ENCODE results near the gene ARHGAP18.

ARHGAP18 gene

GRCh38 chr6:129662980-129663431 is 47.0 kb downstream of the ARHGAP18 start:
- DNase-seq = no peak

DNA sequence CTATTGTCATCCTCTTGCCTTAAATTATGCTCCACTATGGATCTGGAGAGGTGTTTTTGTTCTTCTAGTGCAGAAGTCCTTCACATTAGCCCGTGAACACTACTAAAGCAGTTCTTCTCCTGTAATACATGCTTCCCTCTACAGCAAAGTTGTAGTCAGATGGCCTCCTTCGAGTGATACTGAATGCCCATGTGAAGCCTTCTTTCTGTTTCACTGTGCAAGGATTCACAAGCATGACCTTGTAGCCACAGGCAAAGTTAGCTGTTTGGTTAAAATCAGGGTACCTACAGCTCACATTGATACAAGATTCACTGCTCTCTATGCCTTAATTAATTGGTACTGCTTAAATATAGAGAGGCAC is 47.6 kb downstream of the ARHGAP18 start:
- DNase-seq = no peak

DNA sequence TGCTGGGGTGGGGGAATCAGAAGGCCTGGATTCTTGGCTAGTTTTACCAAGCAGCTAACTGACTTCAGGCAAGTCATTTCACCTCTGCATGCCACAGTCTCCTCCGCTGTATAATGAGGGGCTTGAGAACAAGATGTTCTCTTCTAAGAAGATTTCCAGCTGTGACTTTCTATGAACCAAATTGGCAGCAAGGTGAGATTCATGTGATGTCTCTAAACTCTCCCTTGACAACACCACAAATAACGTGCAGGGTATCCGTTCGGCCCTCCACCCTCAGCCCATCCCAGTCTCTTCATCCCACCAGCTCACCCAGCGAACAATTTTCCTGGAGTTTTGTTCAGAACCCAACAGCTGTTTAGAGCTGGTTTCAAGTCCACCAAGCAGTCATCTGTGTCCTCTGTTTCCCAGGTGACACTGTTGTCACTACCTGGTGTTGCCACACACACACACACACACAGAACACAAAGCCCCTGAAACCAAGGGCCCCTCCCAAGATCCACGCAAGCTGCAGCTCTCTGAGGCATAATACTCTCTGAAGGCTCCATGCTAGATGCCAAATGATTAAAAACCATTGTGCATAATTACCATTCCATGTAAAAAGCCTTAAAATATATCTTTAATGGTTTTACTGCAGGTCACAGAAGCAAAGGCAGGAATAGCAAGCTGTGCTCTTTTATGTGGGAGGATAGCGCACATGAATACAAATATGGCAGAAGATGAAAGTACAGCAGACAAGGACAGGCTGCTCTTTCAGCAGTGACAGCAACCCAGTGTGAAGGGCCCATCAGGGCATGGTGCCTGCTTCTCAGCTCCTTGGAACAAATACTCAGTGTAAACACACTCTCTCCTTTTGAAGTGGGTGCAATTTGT is 48.2 kb downstream of the ARHGAP18 start:
- no peak for DNase-seq

DNA sequence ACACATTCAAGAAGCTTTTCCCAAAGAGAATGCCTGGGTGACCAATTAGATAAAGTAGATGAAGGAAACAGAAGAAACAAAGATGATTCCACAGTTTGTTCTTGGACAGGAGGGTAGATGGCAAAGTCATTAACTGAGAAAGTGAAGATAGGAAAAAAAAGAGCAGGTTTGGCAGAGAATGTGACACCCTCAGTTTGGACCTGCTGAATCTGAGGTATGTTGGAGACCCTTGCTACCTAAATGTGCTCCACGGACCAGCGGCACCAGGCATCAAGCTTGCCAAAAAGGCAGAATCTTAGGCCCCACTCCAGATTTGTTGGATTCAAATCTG is 49.7 kb downstream of the ARHGAP18 start:
- DNase-seq = no peak

GRCh38 chr6:129659590-129660345 is 50.2 kb downstream of the ARHGAP18 start:
- DNase-seq = no peak

DNA sequence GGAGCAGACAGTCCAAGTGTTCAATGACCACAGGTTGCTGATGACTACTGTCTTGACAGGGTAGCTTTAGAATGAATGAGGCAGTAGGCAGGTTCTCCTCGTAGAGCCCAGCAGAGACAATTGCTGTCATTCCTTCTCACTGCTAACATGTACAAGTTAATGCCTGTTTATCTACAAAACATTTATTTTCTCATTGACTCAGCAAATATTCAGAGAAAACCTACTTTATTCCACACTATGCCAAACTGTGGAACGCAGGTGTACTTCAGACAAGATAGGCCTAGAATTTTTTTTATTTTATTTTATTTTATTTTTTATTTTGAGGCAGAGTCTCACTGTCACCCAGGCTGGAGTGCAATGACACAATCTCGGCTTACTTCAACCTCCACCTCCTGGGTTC is 50.8 kb downstream of the ARHGAP18 start:
- DNase-seq = no peak

DNA sequence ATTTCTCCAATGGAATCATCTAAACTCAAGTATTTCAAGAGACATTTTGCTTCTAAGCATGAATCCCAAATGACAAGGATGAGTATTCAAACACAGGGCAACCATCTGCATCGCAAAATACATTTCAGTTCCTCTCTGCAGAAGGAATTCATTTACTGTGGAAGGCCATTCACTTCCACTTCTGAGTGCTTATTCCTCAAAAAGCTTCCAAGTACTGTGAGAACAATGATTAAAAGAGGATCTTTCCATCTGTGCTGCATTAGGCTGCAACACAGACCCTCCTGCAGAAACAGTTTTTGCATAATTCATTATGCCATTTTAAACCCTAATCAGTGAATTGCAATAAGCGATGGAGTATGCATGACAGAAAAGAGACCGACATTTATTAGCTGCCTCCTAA is 52.5 kb downstream of the ARHGAP18 start:
- no peak for DNase-seq

DNA sequence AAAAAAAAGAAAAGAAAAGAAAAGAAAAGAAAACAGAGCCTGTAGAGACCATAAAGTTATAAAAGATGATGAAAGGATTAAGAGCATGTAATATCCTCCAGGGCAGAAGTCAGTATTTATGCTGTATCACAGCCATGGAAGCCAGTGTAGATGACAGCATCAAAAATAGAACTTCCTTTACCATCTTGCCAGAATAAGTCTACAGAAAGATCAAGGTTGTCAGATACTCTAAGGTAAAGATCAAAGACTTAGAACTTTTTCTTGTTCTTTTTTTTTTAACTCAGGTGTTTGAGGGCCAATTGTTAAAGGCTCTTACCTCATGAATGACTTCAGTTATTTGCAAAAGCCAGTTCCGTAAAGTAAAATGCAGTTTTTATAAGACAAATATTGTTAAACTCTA is 54.6 kb downstream of the ARHGAP18 start:
- DNase-seq = no peak

GRCh38 chr6:129653746-129654145 is 56.2 kb downstream of the ARHGAP18 start:
- DNase-seq = no peak

DNA sequence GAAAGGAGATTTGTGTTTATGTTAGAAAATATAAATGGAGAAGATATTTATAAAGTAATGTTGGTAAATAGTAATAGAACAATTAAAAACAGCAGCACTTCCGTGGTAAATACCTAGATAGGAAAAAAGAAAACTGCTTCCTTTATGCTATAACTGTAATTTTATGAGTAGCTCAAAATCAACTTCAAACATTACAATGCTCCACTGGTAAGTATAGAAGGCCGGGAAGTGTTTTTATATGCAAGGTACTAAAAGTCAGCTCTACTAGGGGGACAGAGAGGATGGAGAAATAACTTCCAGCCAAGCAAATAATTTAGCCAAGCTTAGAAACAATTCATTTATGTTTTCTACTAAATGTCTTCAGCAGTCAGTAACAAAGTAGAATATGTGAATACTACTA is 56.7 kb downstream of the ARHGAP18 start:
- DNase-seq = no peak

DNA sequence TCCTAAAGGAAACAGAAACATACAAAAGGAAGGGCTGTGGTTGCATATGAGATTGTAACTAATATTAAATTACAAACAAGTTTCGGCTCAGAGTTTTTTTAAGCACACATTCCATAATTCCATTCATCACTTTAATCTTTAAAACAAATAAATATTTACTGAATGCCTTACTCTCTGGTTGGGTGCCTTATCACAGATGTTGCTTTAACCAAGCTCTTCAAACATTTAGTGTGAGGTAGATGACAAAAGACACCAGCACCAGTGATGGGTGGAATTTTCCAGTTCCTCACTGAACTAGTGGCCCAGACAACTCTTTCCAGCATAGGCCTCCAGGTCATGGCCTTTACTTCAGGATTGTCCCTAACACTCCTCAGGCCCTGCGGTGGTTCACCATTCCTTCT is 58.7 kb downstream of the ARHGAP18 start:
- no peak for DNase-seq

- DNase-seq = no peak
Observed at GRCh38 chr6:129648819-129649491, 61.0 kb downstream of the ARHGAP18 start.

DNA sequence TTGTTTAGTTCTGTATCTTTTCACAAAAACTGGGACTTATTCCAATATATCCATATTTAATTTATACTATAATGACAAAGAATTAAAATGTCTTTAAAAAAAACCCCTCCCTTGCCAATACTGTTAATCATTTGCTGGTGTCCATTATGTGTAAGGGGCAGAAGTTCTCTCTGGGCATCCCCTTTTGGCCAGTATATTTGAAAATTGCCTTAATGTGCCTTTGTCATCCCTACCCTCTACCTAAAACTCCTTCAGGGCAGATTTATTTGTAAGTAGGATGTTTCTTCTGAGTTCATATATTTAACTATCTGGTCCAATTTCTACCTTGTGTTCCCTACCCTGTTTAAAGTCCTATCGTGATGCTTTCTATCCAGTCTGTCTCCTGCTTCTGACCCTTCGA is 62.9 kb downstream of the ARHGAP18 start:
- DNase-seq = no peak

DNA sequence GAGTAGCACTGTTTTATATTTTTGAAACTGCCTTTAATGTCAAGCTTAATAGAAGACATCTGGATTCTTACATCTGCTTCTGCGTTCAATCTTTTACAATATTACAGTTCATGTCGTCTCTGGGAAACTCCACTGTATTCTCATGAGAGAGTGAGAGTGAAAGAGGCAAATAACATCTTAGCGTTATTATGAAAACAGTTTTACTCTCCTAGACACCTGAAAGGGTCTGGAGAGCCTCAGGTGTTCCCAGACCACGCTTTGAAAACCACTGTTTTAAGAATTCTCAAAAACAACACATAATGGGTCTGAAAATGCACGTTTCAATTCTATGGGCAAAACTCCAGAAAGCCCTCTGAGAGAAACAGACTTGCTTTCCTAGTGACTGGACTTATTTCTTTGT is 63.3 kb downstream of the ARHGAP18 start:
- no peak for DNase-seq

- no peak for DNase-seq
Observed at GRCh38 chr6:129645830-129646579, 64.0 kb downstream of the ARHGAP18 start.

GRCh38 chr6:129645106-129645829 is 64.7 kb downstream of the ARHGAP18 start:
- no peak for DNase-seq

DNA sequence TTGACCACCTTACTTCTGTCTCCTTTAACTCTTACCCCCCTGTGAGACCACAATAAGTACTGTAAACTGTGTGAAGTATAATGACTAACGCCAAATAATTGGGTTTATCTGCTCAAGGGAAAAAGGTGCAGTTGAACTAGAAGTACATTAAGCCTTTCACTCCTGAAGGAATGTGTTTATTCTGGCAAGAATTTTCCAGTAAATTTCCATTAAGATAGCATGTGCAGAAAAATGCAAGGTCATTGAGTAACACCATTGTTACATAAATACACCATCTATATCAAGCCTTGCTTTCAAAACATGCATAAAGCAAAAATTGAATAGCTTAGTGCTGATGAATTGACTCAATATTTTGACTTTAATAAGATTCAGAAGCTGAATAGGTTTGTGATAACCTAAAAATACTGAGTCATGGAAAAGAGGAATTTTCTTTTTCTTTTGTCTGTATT is 65.4 kb downstream of the ARHGAP18 start:
- no peak for DNase-seq

GRCh38 chr6:129643968-129644367 is 66.0 kb downstream of the ARHGAP18 start:
- DNase-seq = no peak

DNA sequence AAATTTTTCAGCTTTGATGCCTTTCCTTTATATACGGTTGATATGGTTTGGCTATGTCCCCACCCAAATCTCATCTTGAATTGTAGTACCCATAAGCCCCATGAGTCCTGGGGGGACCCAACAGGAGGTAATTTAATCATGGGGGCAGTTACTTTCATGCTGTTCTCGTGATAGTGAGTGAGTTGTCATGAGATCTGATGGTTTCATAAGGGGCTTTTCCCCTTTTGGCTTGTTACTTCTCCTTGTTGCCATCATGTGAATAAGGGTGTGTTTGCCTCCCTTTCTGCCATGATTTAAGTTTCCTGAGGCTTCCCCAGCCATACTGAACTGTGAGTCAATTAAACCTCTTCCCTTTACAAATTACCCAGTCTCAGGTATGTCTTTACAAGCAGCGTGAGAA is 66.8 kb downstream of the ARHGAP18 start:
- no peak for DNase-seq

GRCh38 chr6:129642322-129642721 is 67.7 kb downstream of the ARHGAP18 start:
- no peak for DNase-seq

DNA sequence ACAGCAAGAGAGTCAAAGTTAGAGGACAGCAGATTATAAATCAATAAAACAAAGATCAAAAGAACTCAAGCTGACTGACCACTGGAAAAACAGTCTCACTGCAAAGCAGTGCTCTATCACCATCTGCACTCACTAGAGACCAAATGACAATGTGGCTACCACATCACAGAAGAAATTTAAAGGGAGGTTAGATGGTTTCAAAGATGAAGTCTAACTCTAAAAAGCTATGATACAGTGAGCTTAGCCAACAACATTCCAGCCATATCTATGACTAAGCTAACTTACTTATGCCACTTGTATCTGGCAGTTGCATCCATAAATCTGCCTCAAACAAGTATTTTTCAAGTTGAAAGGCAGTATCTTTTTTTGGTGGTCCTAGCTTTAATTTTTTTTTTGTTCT is 68.6 kb downstream of the ARHGAP18 start:
- DNase-seq = no peak

- DNase-seq = no peak
Observed at GRCh38 chr6:129638686-129639085, 71.3 kb downstream of the ARHGAP18 start.

Data from activated CD4-positive, alpha-beta T cell treated with anti-CD3 and anti-CD28 coated beads, Interleukin-2, amount 50 U/mL, for 4 hours (primary cell).